ENCODE data around the gene F5. TPM values are rescaled to one million over a fixed set of nuclear protein-coding genes. Genes with fewer than 3 reads are reported as not detected.

F5 gene
- total and polyA plus RNA-seq, 7 donors, result under 0.01 to 1.0 (median 0.54) TPM; not detected in 2

GRCh38 chr1:169620565-169620964, 34.3 kb upstream of the F5 start:
- intact Hi-C loops (cut with DNase I), result no loop called here
- no peak for TF ChIP-seq CTCF (IDR thresholded peaks at IDR 0.05)
- TF ChIP-seq EP300 (IDR thresholded peaks at IDR 0.05), result no peak
- TF ChIP-seq POLR2A (IDR thresholded peaks at IDR 0.05), result no peak
- TF ChIP-seq POLR2AphosphoS5 (IDR thresholded peaks at IDR 0.05), result no peak
- 94% methylated on average over 8 of the region's 8 CpGs for WGBS, 2 donors
- H3K36me3 ChIP-seq, result no peaks in the 10 kb centered on the region
- no peaks in the 10 kb centered on the region for H3K27me3 ChIP-seq
- DNase-seq, result no peak
- no peak overlapping the region for H3K27ac ChIP-seq
- no peak overlapping the region for H3K4me3 ChIP-seq
- no peaks in the 10 kb centered on the region for H3K4me1 ChIP-seq
- H3K9me3 ChIP-seq, result no peaks in the 10 kb centered on the region

GRCh38 chr1:169618367-169618766, 32.1 kb upstream of the F5 start:
- Histone ChIP-seq H3K27me3 (no peaks in the 10 kb centered on the region), H3K9me3 (no peaks in the 10 kb centered on the region), H3K4me1 (no peaks in the 10 kb centered on the region), H3K27ac (no peak overlapping the region), H3K36me3 (no peaks in the 10 kb centered on the region), H3K4me3 (no peak overlapping the region)
- 75 to 81% methylated on average over 2 of the region's 2 CpGs for WGBS, 2 donors
- no peak for TF ChIP-seq CTCF (IDR thresholded peaks at IDR 0.05)
- no peak for TF ChIP-seq EP300 (IDR thresholded peaks at IDR 0.05)
- no peak for TF ChIP-seq POLR2AphosphoS5 (IDR thresholded peaks at IDR 0.05)
- no peak for TF ChIP-seq POLR2A (IDR thresholded peaks at IDR 0.05)
- DNase-seq, result no peak
- intact Hi-C loops (cut with DNase I), result no loop called here

GRCh38 chr1:169615803-169616202, 29.5 kb upstream of the F5 start:
- Histone ChIP-seq H3K4me3 (no peak overlapping the region), H3K27ac (no peak overlapping the region), H3K36me3 (no peaks in the 10 kb centered on the region), H3K4me1 (no peaks in the 10 kb centered on the region), H3K9me3 (no peaks in the 10 kb centered on the region), H3K27me3 (no peaks in the 10 kb centered on the region)
- no peak for DNase-seq
- WGBS, 2 donors, result 51 to 71% methylated on average over 5 of the region's 5 CpGs
- TF ChIP-seq CTCF (IDR thresholded peaks at IDR 0.05), result no peak
- no peak for TF ChIP-seq POLR2AphosphoS5 (IDR thresholded peaks at IDR 0.05)
- TF ChIP-seq POLR2A (IDR thresholded peaks at IDR 0.05), result no peak
- no peak for TF ChIP-seq EP300 (IDR thresholded peaks at IDR 0.05)
- intact Hi-C loops (cut with DNase I), result no loop called here

GRCh38 chr1:169610858-169611257, 24.6 kb upstream of the F5 start:
- no peaks in the 10 kb centered on the region for H3K36me3 ChIP-seq
- no peaks in the 10 kb centered on the region for H3K27me3 ChIP-seq
- H3K4me1 ChIP-seq, result no peaks in the 10 kb centered on the region
- H3K9me3 ChIP-seq, result no peaks in the 10 kb centered on the region
- 79 to 82% methylated on average over 6 of the region's 6 CpGs for WGBS, 2 donors
- H3K27ac ChIP-seq, result no peak overlapping the region
- TF ChIP-seq CTCF (IDR thresholded peaks at IDR 0.05) (no peak), POLR2A (IDR thresholded peaks at IDR 0.05) (no peak), POLR2AphosphoS5 (IDR thresholded peaks at IDR 0.05) (no peak), EP300 (IDR thresholded peaks at IDR 0.05) (no peak)
- no peak overlapping the region for H3K4me3 ChIP-seq
- intact Hi-C loops (cut with DNase I), result no loop called here
- DNase-seq, result no peak

GRCh38 chr1:169610108-169610507, 23.8 kb upstream of the F5 start:
- DNase-seq, result no peak
- Histone ChIP-seq H3K36me3 (no peaks in the 10 kb centered on the region), H3K4me3 (no peak overlapping the region), H3K9me3 (no peaks in the 10 kb centered on the region), H3K27me3 (no peaks in the 10 kb centered on the region), H3K4me1 (no peaks in the 10 kb centered on the region), H3K27ac (no peak overlapping the region)
- WGBS, 2 donors, result 15 to 57% methylated on average over 1 of the region's 1 CpG
- intact Hi-C loops (cut with DNase I), result no loop called here
- TF ChIP-seq POLR2A (IDR thresholded peaks at IDR 0.05) (no peak), CTCF (IDR thresholded peaks at IDR 0.05) (no peak), EP300 (IDR thresholded peaks at IDR 0.05) (no peak), POLR2AphosphoS5 (IDR thresholded peaks at IDR 0.05) (no peak)

Data from sigmoid colon (tissue), 7 donors.